Measurements from ENCODE around the gene VSNL1. TPM values are rescaled to one million over a fixed set of nuclear protein-coding genes. Genes with fewer than 3 reads are reported as not detected.

Gene VSNL1
- total RNA-seq, 1 experiment from 2014 or later = 7.8 TPM

- POLR2A ChIA-PET (ENCODE audit: low non-redundant PET) = no interaction called here
- no TSS peak for BruUV-seq (replicated peaks)
- Histone ChIP-seq H3K27me3 (replicated peaks; ENCODE audit: insufficient read depth, low read depth, low read length, poor library complexity) (no peaks in the 10 kb centered on the region), H3K27ac (ENCODE audit: low read depth, low read length, poor library complexity, severe bottlenecking) (peak overlapping the region; percentile 29), H3K36me3 (ENCODE audit: insufficient read depth, low read length, poor library complexity, severe bottlenecking) (no peaks in the 10 kb centered on the region), H3K4me1 (ENCODE audit: insufficient read depth, low read length, poor library complexity, severe bottlenecking) (peaks cover 3% of the 10 kb centered on the region), H3K4me3 (ENCODE audit: low read depth, low read length, poor library complexity, severe bottlenecking) (peak overlapping the region; percentile 64), H3K9me3 (ENCODE audit: low read depth, low read length, poor library complexity, severe bottlenecking) (no peaks in the 10 kb centered on the region)
- TF ChIP-seq CTCF (conservative IDR thresholded peaks at IDR 0.05; ENCODE audit: low read depth, low read length) = 0 out of 2 replicates have a peak, but pooled peaks have one; percentile 10
- no peak for TF ChIP-seq EZH2 (IDR thresholded peaks at IDR 0.05; ENCODE audit: borderline replicate concordance, low read depth, low read length, poor library complexity, severe bottlenecking)
- intact Hi-C loops (cut with micrococcal nuclease; ENCODE audit: unreplicated experiment) = loop anchor here (5.0 kb wide), 1 partner anchor 67 kb away; no protein-coding TSS in a partner anchor
- CTCF ChIA-PET = interaction anchor here (1.1 kb wide), 1 partner anchor 132 kb away, joined by 8 read pairs; no protein-coding TSS in a partner anchor
- DNase-seq (ENCODE audit: low spot score) = peak; percentile 93
Observed at GRCh38 chr2:17538844-17539554, 1.5 kb upstream of the VSNL1 start.

GRCh38 chr2:17539611-17540092 is 844 bp upstream of the VSNL1 start:
- peak overlapping the region; percentile 69 for H3K27ac ChIP-seq (ENCODE audit: low read depth, low read length, poor library complexity, severe bottlenecking)
- POLR2A ChIA-PET (ENCODE audit: low non-redundant PET) = no interaction called here
- DNase-seq (ENCODE audit: low spot score) = peak; percentile 76
- no TSS peak for BruUV-seq (replicated peaks)
- no peak for TF ChIP-seq CTCF (conservative IDR thresholded peaks at IDR 0.05; ENCODE audit: low read depth, low read length)
- TF ChIP-seq EZH2 (IDR thresholded peaks at IDR 0.05; ENCODE audit: borderline replicate concordance, low read depth, low read length, poor library complexity, severe bottlenecking) = no peak
- CTCF ChIA-PET = interaction anchor here (0.8 kb wide), 1 partner anchor 106 kb away, joined by 4 read pairs; no protein-coding TSS in a partner anchor
- H3K36me3 ChIP-seq (ENCODE audit: insufficient read depth, low read length, poor library complexity, severe bottlenecking) = no peaks in the 10 kb centered on the region
- peak overlapping the region; percentile 64 for H3K4me3 ChIP-seq (ENCODE audit: low read depth, low read length, poor library complexity, severe bottlenecking)
- H3K27me3 ChIP-seq (replicated peaks; ENCODE audit: insufficient read depth, low read depth, low read length, poor library complexity) = no peaks in the 10 kb centered on the region
- intact Hi-C loops (cut with micrococcal nuclease; ENCODE audit: unreplicated experiment) = loop anchor here (5.0 kb wide), 2 partner anchors 67 to 83 kb away; no protein-coding TSS in a partner anchor
- H3K9me3 ChIP-seq (ENCODE audit: low read depth, low read length, poor library complexity, severe bottlenecking) = no peaks in the 10 kb centered on the region
- peaks cover 10% of the 10 kb centered on the region for H3K4me1 ChIP-seq (ENCODE audit: insufficient read depth, low read length, poor library complexity, severe bottlenecking)

GRCh38 chr2:17540813-17541530 is 476 bp downstream of the VSNL1 start:
- no peaks in the 10 kb centered on the region for H3K9me3 ChIP-seq (ENCODE audit: low read depth, low read length, poor library complexity, severe bottlenecking)
- no peaks in the 10 kb centered on the region for H3K36me3 ChIP-seq (ENCODE audit: insufficient read depth, low read length, poor library complexity, severe bottlenecking)
- H3K27me3 ChIP-seq (replicated peaks; ENCODE audit: insufficient read depth, low read depth, low read length, poor library complexity) = no peaks in the 10 kb centered on the region
- POLR2A ChIA-PET (ENCODE audit: low non-redundant PET) = no interaction called here
- intact Hi-C loops (cut with micrococcal nuclease; ENCODE audit: unreplicated experiment) = loop anchor here (5.0 kb wide), 1 partner anchor 81 kb away; no protein-coding TSS in a partner anchor
- peaks cover 13% of the 10 kb centered on the region for H3K4me1 ChIP-seq (ENCODE audit: insufficient read depth, low read length, poor library complexity, severe bottlenecking)
- DNase-seq (ENCODE audit: low spot score) = no peak
- CTCF ChIA-PET = interaction anchor here (0.5 to 1.1 kb wide), 2 partner anchors 47 to 70 kb away, joined by 3 to 4 read pairs; no protein-coding TSS in a partner anchor
- no peak overlapping the region for H3K27ac ChIP-seq (ENCODE audit: low read depth, low read length, poor library complexity, severe bottlenecking)
- TF ChIP-seq CTCF (conservative IDR thresholded peaks at IDR 0.05; ENCODE audit: low read depth, low read length) = no peak
- no peak for TF ChIP-seq EZH2 (IDR thresholded peaks at IDR 0.05; ENCODE audit: borderline replicate concordance, low read depth, low read length, poor library complexity, severe bottlenecking)
- peak overlapping the region; percentile 64 for H3K4me3 ChIP-seq (ENCODE audit: low read depth, low read length, poor library complexity, severe bottlenecking)
- no TSS peak for BruUV-seq (replicated peaks)
